OCI-LY3 (cell line): Measurements from ENCODE around the gene TCERG1L.

Experiments
- H2AFZ ChIP-seq: fragments of 200-600, 300-600 bp; shearing (Covaris generic); 2 replicates; pipeline ENCODE4 v1.6.0; 2014; ENCODE audit warnings: antibody characterized with exemption, low read depth, low read length
- H3K27ac ChIP-seq: fragments of 200-600, 300-600 bp; sonication (generic); 2 replicates; pipeline ENCODE4 v1.5.1; 2014; ENCODE audit warnings: mild to moderate bottlenecking, low read length, moderate library complexity, mixed read lengths
- H3K27me3 ChIP-seq: fragments of 200-600, 300-600 bp; sonication (generic); 2 replicates; pipeline ENCODE4 v1.6.1; 2014; ENCODE audit warnings: low read depth, low read length, mixed read lengths
- H3K36me3 ChIP-seq: fragments of 200-600, 300-600 bp; sonication (generic); replicated peaks from 2 replicates; pipeline ENCODE3; 2014; ENCODE audit warnings: low read depth, low read length, mixed read lengths
- H3K4me1 ChIP-seq: fragments of 300-600, 200-600 bp; sonication (generic); 2 replicates; pipeline ENCODE4 v1.6.1; 2014; ENCODE audit warnings: low read length, mixed read lengths
- H3K4me2 ChIP-seq: fragments of 200-600, 300-600 bp; sonication (generic); 2 replicates; pipeline ENCODE4 v1.6.1; 2014; ENCODE audit warnings: low read length, mixed read lengths
- H3K4me3 ChIP-seq: fragments of 300-600, 200-600 bp; sonication (generic); 2 replicates; pipeline ENCODE4 v1.5.1; 2014; ENCODE audit warnings: antibody characterized with exemption, mild to moderate bottlenecking, low read length, moderate library complexity
- H3K79me2 ChIP-seq: fragments of 300-600, 200-600 bp; shearing (Covaris generic); 2 replicates; pipeline ENCODE4 v1.6.1; 2014; ENCODE audit warnings: mild to moderate bottlenecking, low read length, mixed read lengths
- H3K9ac ChIP-seq: fragments of 300-600, 200-600 bp; shearing (Covaris generic); 2 replicates; pipeline ENCODE4 v1.6.0; 2014; ENCODE audit warnings: mild to moderate bottlenecking, low read length, moderate library complexity
- H3K9me3 ChIP-seq: fragments of 200-600, 300-600 bp; shearing (Covaris generic); 2 replicates; pipeline ENCODE4 v1.6.1; 2014; ENCODE audit warnings: low read length, mixed read lengths; ENCODE audit not compliant: insufficient read depth
- H4K20me1 ChIP-seq: fragments of 200-600, 300-600 bp; sonication (generic); 2 replicates; pipeline ENCODE4 v1.6.1; 2016; ENCODE audit warnings: low read length, mixed read lengths; ENCODE audit not compliant: insufficient read depth
- CTCF ChIP-seq: fragments of 200-600, 300-600 bp; sonication (generic); IDR thresholded peaks from 2 replicates; pipeline ENCODE4 v1.5.1; 2014; ENCODE audit warnings: antibody characterized with exemption, low read length, low read depth
- EZH2phosphoT487 ChIP-seq: fragments of 200-600 bp; shearing (Covaris generic); IDR thresholded peaks from 2 replicates; pipeline ENCODE4 v1.6.1; 2018; ENCODE audit warnings: antibody characterized with exemption, mixed run types, low read depth

Gene TCERG1L

DNA sequence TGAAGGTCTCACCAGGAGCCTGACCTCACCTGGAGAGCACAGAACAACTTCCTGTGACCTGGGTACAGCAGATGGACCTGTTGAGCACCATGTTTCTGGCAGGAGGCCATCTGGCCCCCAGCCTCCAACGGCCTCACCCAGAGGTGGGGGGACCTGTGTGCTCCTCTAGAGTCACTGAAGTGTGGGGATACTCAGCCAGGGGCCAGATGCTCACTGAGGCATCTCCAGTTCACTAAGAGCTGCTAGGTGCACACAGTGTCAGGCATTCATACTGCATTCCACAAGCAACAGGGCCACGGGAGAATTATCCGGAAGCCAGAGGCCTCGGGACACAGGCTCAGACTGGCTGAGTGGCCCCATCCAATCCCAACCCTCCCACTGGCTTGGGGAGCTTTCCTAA, 161.4 kb downstream of the TCERG1L start:
- Histone ChIP-seq H3K36me3 (no peaks in the 10 kb centered on the region), H3K27me3 (no peaks in the 10 kb centered on the region), H3K9ac (no peak overlapping the region), H3K4me1 (no peaks in the 10 kb centered on the region), H3K79me2 (no peaks in the 10 kb centered on the region), H2AFZ (no peak overlapping the region), H3K9me3 (no peaks in the 10 kb centered on the region), H3K27ac (no peak overlapping the region), H4K20me1 (no peaks in the 10 kb centered on the region), H3K4me3 (no peak overlapping the region), H3K4me2 (no peak overlapping the region)
- TF ChIP-seq CTCF (no peak), EZH2phosphoT487 (no peak)

- no peak overlapping the region for H2AFZ ChIP-seq
- no peak overlapping the region for H3K4me3 ChIP-seq
- H3K9me3 ChIP-seq, result no peaks in the 10 kb centered on the region
- H4K20me1 ChIP-seq, result no peaks in the 10 kb centered on the region
- no peaks in the 10 kb centered on the region for H3K27me3 ChIP-seq
- H3K36me3 ChIP-seq, result no peaks in the 10 kb centered on the region
- H3K79me2 ChIP-seq, result no peaks in the 10 kb centered on the region
- no peak overlapping the region for H3K9ac ChIP-seq
- TF ChIP-seq CTCF, result no peak
- TF ChIP-seq EZH2phosphoT487, result no peak
- H3K4me1 ChIP-seq, result no peaks in the 10 kb centered on the region
- H3K4me2 ChIP-seq, result no peak overlapping the region
- no peak overlapping the region for H3K27ac ChIP-seq
Observed at GRCh38 chr10:131149586-131149985, 161.9 kb downstream of the TCERG1L start.

DNA sequence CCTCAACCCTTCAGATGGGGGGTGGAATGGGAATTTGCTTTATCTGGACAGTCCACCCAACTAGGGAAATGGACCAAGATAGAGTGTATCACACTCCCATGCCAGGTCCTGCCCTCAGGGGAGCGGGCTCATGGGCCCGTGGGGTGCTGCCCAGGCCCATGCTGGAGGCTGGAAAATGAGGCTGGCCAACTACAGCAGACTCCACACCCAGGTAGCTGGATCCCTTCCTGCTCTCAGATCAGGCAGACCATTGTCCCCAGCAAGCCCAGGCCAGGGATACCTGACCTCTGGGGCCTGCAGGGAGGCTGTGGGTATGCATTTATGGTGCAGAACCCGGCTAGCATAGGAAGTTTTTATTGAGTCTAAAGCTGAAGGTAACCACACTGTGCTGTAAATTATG, 162.4 kb downstream of the TCERG1L start:
- Histone ChIP-seq H4K20me1 (no peaks in the 10 kb centered on the region), H2AFZ (no peak overlapping the region), H3K9me3 (no peaks in the 10 kb centered on the region), H3K36me3 (no peaks in the 10 kb centered on the region), H3K4me2 (no peak overlapping the region), H3K4me1 (no peaks in the 10 kb centered on the region), H3K79me2 (no peaks in the 10 kb centered on the region), H3K27me3 (no peaks in the 10 kb centered on the region), H3K27ac (no peak overlapping the region), H3K9ac (no peak overlapping the region), H3K4me3 (no peak overlapping the region)
- TF ChIP-seq EZH2phosphoT487 (no peak), CTCF (no peak)

DNA sequence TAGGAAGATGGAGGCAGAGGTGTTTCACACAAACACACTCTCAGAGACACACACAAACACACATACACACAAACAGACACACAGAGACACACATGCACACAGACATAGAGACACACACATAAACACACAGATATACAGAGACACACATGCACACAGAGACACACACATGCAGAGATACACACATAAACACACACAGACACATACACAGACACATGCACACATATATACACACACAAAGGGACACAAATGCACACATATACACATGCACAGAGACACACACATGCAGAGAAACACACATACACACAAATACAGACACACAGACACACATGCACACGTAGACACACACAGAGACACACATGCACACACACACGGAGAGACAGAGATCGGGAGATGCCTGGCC, 163.3 kb downstream of the TCERG1L start:
- TF ChIP-seq CTCF (no peak), EZH2phosphoT487 (no peak)
- no peak overlapping the region for H3K9ac ChIP-seq
- H3K9me3 ChIP-seq, result no peaks in the 10 kb centered on the region
- no peak overlapping the region for H3K4me3 ChIP-seq
- no peak overlapping the region for H3K27ac ChIP-seq
- no peaks in the 10 kb centered on the region for H4K20me1 ChIP-seq
- no peaks in the 10 kb centered on the region for H3K79me2 ChIP-seq
- no peaks in the 10 kb centered on the region for H3K4me1 ChIP-seq
- no peak overlapping the region for H2AFZ ChIP-seq
- no peaks in the 10 kb centered on the region for H3K27me3 ChIP-seq
- H3K36me3 ChIP-seq, result no peaks in the 10 kb centered on the region
- no peak overlapping the region for H3K4me2 ChIP-seq
